Muscle layer of duodenum (tissue), 2 donors: ENCODE results near the gene ACP6.

Experiments used
- H3K27ac ChIP-seq: one replicate; pipeline ENCODE4 v1.7.0; 2013; ENCODE audit warnings: mild to moderate bottlenecking, low read length
- H3K27me3 ChIP-seq: one replicate; pipeline ENCODE4 v1.7.0; 2013; ENCODE audit warnings: low read depth, mild to moderate bottlenecking, control low read depth, low read length
- H3K36me3 ChIP-seq, 2 donors: one replicate each; pipeline ENCODE4 v1.7.0; 2013; ENCODE audit warnings: low read length in 2 of 2, control low read depth in 1 of 2, mild to moderate bottlenecking in 1 of 2; ENCODE audit not compliant: insufficient read depth in 2 of 2, control insufficient read depth in 1 of 2
- H3K4me1 ChIP-seq, 2 donors: one replicate each; pipeline ENCODE4 v1.7.0; 2013; ENCODE audit warnings: low read length in 2 of 2, mild to moderate bottlenecking in 2 of 2, control low read depth in 1 of 2, moderate library complexity in 1 of 2; ENCODE audit not compliant: insufficient read depth in 2 of 2, control insufficient read depth in 1 of 2
- H3K4me3 ChIP-seq, 2 donors: one replicate each; pipeline ENCODE4 v1.7.0; 2013; ENCODE audit warnings: low read length in 2 of 2, low read depth in 1 of 2, mild to moderate bottlenecking in 1 of 2
- H3K9me3 ChIP-seq, 2 donors: one replicate each; pipeline ENCODE4 v1.7.0; 2013; ENCODE audit warnings: low read length in 2 of 2, control low read depth in 1 of 2, mild to moderate bottlenecking in 1 of 2; ENCODE audit not compliant: control insufficient read depth in 1 of 2
- donor health status: healthy.

Gene ACP6

DNA sequence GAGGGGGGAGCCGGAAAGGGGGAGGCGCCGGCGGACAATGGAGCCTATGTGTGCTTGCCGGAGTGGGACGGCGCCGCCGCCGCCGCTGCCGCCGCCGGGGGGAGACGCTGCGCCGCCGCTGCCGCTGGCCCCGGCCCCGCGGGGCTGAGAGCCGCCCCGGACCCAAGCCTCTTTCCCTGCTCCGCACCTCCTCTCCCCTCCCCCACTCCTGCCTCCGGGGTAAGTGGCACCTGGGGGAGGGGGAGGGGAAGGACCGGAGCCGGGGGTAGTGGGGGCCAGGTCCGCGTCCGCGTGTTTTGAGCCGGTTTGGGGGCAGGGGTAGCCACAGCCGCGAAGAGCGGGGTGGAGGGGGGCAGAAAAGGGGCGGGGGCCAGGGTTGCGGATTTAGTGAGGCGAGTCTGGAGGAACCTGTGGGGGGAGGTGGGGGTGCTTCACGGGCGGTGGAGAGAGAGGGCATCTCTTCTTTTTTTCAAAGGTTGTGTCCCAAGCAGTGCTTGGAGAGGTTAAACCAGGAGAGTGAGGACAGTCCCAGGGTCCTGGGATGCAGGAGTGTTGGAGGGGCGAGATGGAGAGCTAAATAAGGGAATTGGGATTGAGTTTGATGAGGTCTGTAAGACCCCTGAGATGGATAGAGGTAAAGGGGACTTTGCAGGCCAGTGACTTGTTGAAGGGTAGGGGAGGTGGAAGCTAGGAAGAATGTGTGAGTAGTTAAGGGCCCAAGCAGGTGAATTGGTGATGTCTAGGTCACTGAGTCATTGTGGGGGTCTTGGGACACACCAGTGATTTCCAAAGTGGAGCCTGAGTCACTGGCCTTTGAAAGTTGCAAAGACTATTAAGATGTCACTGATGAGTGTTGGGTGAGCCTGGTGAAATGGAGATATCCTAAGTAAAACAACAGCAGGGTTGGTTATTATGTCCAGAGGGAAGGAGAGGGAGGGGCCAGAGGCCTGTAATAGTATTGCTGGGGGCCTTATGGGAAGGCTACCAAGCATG lies 69.9 kb downstream of the ACP6 start:
- Histone ChIP-seq H3K4me3 (peak overlapping the region; percentile 67 to 75), H3K4me1 (peaks cover 7 to 11% of the 10 kb centered on the region in 2 donors), H3K27ac (peak overlapping the region; percentile 48), H3K9me3 (no peaks in the 10 kb centered on the region), H3K36me3 (peaks cover 0 to 4% of the 10 kb centered on the region in 2 donors), H3K27me3 (no peaks in the 10 kb centered on the region)

DNA sequence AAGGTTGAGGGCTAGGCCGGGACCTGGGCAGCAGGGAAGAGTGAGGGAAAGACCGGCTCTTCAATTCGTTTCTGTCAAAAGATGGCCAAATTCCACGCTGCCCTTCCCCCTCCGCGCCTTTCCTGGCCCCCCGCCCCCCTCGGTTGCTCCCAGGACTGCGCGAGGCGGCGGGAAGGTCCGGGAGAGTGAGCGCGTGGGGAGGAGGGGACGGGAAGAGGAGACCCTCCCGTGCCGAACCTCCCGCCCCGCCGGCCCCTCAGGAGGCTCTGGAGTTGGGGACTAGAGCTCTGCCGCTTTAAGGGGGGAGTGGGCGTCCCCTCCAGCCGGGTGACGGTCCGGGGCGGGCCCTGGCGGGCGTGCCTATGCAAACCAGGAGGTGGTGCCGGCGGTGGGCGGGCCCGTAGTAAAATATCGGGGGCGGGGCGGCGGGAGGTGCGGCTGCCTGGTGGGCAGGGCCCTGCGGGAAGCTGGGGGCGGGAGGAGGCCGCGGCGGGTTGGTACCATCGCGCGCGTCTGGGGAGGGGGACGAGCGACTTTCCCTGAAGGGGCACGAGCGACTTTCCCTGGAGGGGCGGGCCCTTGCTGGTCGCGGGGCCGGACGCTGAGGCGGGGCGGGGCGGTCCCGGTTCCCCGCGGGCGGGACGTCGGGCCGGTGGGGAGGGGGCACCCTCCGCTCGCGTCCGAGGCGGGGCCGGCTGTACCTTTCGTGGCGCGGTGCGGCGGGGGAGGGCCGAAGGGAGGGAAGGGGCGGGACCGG lies 70.8 kb downstream of the ACP6 start:
- H3K27me3 ChIP-seq: no peaks in the 10 kb centered on the region
- no peaks in the 10 kb centered on the region for H3K36me3 ChIP-seq
- H3K27ac ChIP-seq: peak overlapping the region; percentile 78
- peaks cover 7 to 8% of the 10 kb centered on the region in 2 donors for H3K4me1 ChIP-seq
- no peaks in the 10 kb centered on the region for H3K9me3 ChIP-seq
- H3K4me3 ChIP-seq: peak overlapping the region; percentile 81 to 89

DNA sequence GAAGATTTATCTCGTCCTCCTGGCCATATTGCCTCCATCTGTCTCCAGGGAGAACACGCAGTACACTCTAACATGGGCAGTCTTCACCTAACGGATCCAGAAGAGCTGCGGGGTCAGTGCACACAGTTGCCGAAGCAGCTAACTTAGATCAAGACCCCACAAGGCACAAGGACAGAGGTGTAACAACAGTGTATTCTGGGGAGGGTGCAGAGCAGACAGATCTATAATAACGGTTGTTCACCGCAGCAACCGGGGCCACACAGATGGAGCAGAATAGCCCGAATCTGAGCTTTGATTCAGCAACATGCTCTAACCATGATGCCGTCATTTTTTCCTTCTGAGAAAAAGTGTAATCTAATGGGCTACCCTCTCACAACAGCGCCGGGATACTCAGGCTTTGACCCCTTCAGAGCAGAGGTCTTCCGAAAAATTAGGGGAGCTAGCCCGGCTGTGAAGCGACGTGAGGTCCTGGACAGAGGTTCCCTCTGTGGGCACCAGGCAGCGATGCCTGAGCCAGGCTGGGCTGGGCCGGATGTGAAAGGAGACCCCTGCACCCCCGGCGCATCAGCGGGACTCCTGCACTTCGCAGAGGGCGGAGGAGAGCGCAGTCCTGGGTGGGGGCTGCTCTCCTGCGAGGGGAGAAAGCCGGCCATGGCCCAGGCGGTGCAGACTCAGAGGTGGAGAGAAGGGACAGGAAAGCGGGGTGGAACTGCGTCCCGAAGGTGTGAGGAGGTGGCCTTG lies 71.5 kb downstream of the ACP6 start:
- Histone ChIP-seq H3K4me1 (peaks cover 7 to 8% of the 10 kb centered on the region in 2 donors), H3K36me3 (no peaks in the 10 kb centered on the region), H3K4me3 (peak overlapping the region; percentile 81 to 89), H3K27ac (peak overlapping the region; percentile 78), H3K9me3 (no peaks in the 10 kb centered on the region), H3K27me3 (no peaks in the 10 kb centered on the region)

DNA sequence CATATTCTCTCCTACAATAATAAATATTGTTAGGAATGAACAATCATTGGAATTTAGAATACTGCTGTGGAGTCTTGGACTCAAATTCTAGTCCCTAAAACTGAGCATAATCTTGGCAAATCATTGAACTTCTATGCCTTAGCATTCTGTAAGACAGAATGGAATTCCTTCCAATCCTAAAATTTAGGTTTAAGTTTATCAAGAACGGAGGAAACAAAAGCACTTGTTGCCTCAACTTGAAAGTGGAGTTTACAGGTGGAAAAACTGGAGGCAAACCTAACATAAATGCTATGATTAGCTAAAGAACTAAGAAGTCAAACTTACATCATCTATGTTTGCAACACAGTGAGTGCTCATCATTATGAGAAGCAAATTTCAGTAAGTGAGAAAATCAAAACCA lies 73.3 kb downstream of the ACP6 start:
- Histone ChIP-seq H3K27ac (no peak overlapping the region), H3K4me1 (peaks cover 7 to 8% of the 10 kb centered on the region in 2 donors), H3K36me3 (no peaks in the 10 kb centered on the region), H3K4me3 (no peak overlapping the region), H3K27me3 (no peaks in the 10 kb centered on the region), H3K9me3 (no peaks in the 10 kb centered on the region)
